ENCODE results near the gene AKAP6. TPM values are rescaled to one million over a fixed set of nuclear protein-coding genes. Genes with fewer than 3 reads are reported as not detected.

AKAP6 gene
- total and polyA plus RNA-seq, 2 experiments from 2014 or later: 0.38 to 0.42 TPM

GRCh38 chr14:32531942-32532515 lies 202.9 kb downstream of the AKAP6 start:
- DNase-seq (ENCODE audit: low spot score) (no peak), ATAC-seq (no peak)
- Mint-ChIP-seq H3K4me3 (no peak overlapping the region), H3K36me3 (ENCODE audit: low read depth) (no peaks in the 10 kb centered on the region), H3K27ac (no peak overlapping the region), H3K9me3 (no peaks in the 10 kb centered on the region), H3K27me3 (ENCODE audit: insufficient read depth, low read depth, poor library complexity) (peaks cover 2% of the 10 kb centered on the region), H3K4me1 (no peaks in the 10 kb centered on the region)
- H3K4me2 ChIP-seq: no peak overlapping the region
- H3K4me1 ChIP-seq (ENCODE audit: insufficient read depth): no peaks in the 10 kb centered on the region
- 0 out of 2 replicates have a peak, but pooled peaks cover 6% of the 10 kb centered on the region for H3K9me2 ChIP-seq (ENCODE audit: insufficient read depth)
- H3K27me3 ChIP-seq (ENCODE audit: insufficient read depth): no peaks in the 10 kb centered on the region
- H3K4me3 ChIP-seq: no peak overlapping the region
- no peaks in the 10 kb centered on the region for H4K20me1 ChIP-seq (replicated peaks; ENCODE audit: insufficient read depth)
- no peaks in the 10 kb centered on the region for H3K79me2 ChIP-seq (replicated peaks; ENCODE audit: insufficient read depth)
- no peaks in the 10 kb centered on the region for H3K36me3 ChIP-seq (ENCODE audit: insufficient read depth)
- TF ChIP-seq ZNF114 (CRISPR knock-in tag; IDR thresholded peaks at IDR 0.05) (no peak), REST (IDR thresholded peaks at IDR 0.05; ENCODE audit: unreplicated experiment) (no peak), ZNF462 (CRISPR knock-in tag; IDR thresholded peaks at IDR 0.05) (no peak), EZH2phosphoT487 (IDR thresholded peaks at IDR 0.05; ENCODE audit: unreplicated experiment) (no peak), EZH2 (IDR thresholded peaks at IDR 0.05; ENCODE audit: low read depth, unreplicated experiment) (no peak), STAT1 (IDR thresholded peaks at IDR 0.05; ENCODE audit: unreplicated experiment) (no peak), CREB1 (CRISPR knock-in tag; IDR thresholded peaks at IDR 0.05; ENCODE audit: low read depth) (no peak), JUNB (IDR thresholded peaks at IDR 0.05; ENCODE audit: unreplicated experiment) (no peak), ZNF331 (CRISPR knock-in tag; IDR thresholded peaks at IDR 0.05; ENCODE audit: low read depth) (no peak), ETS1 (IDR thresholded peaks at IDR 0.05) (no peak), POLR2AphosphoS5 (IDR thresholded peaks at IDR 0.05; ENCODE audit: low read depth) (no peak), NANOG (IDR thresholded peaks at IDR 0.05; ENCODE audit: borderline replicate concordance) (no peak)
- TF ChIP-seq, protein P1, sequence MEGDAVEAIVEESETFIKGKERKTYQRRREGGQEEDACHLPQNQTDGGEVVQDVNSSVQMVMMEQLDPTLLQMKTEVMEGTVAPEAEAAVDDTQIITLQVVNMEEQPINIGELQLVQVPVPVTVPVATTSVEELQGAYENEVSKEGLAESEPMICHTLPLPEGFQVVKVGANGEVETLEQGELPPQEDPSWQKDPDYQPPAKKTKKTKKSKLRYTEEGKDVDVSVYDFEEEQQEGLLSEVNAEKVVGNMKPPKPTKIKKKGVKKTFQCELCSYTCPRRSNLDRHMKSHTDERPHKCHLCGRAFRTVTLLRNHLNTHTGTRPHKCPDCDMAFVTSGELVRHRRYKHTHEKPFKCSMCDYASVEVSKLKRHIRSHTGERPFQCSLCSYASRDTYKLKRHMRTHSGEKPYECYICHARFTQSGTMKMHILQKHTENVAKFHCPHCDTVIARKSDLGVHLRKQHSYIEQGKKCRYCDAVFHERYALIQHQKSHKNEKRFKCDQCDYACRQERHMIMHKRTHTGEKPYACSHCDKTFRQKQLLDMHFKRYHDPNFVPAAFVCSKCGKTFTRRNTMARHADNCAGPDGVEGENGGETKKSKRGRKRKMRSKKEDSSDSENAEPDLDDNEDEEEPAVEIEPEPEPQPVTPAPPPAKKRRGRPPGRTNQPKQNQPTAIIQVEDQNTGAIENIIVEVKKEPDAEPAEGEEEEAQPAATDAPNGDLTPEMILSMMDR (conservative IDR thresholded peaks at IDR 0.05; ENCODE audit: low read depth in 2 of 2): no peak
- no peak overlapping the region for H3K27ac ChIP-seq (ENCODE audit: low read depth)
- H2AFZ ChIP-seq: no peak overlapping the region
- H3F3A ChIP-seq (replicated peaks; ENCODE audit: low read depth): no peaks in the 10 kb centered on the region

Measured in GM23338 (cell line).